ENCODE results near the gene RO60.

DNA sequence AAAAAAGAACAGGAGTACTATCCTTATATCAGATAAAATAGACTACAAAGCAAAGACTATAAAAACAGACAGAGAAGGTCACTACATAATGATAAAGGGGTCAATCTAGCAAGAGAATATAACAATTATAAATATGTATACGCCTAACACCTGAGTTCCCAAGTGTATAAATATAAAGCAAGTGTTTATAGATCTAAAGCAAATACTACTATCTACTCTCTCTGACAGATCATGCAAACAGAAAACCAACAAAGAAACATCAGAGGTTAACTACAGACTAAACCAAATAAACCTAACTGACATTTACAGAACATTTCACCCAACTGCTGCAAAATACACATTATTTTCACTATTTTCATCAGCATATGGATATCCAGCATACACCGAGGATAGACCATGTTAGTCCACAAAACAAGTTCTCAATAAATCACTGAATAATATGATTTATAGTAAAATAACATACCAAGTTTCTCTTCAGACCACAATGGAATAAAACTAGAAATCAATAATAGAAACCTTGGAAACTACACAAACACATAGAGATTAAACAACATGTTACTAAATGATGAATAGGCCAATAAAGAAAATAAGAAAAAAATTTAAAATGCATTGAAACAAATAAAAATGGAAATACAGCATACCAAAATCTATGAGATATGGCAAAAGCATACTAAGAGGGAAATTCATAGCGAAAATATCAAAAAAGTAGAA lies 22.9 kb upstream of the RO60 start:
- TF ChIP-seq POLR2AphosphoS5 (IDR thresholded peaks at IDR 0.05) (no peak), CTCF (IDR thresholded peaks at IDR 0.05) (no peak), EP300 (IDR thresholded peaks at IDR 0.05; ENCODE audit: low read depth) (no peak)

Data from transverse colon (tissue), 4 donors.